ENCODE results near the gene CHMP4B. TPM values are rescaled to one million over a fixed set of nuclear protein-coding genes. Genes with fewer than 3 reads are reported as not detected.

CHMP4B gene
- total RNA-seq, 1 experiment from 2014 or later, result 72.5 TPM

DNA sequence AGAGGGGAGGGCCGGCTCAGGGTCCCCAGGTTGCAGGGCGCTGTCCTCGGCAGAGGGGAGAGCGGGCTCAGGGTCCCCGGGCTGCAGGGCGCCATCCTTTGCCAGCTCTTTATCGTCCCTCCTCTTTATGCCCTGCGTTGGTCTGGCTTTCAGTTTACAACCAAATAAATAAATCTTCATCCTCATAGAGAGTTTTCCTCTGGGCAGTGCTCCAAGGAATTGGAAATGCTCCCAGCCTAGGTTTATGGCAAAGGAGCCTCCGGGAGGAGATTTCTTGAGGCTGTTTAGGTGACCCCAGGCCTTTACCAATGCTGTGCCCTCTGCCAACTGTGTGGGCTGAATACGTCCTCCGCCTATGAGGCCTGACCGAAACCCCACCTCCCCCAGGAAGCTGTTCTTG lies 60.2 kb downstream of the CHMP4B start:
- Mint-ChIP-seq H3K27ac (no peak overlapping the region), H3K36me3 (no peaks in the 10 kb centered on the region), H3K9me3 (no peaks in the 10 kb centered on the region), H3K4me1 (peaks cover 15% of the 10 kb centered on the region), H3K27me3 (ENCODE audit: low read depth) (no peaks in the 10 kb centered on the region), H3K4me3 (no peak overlapping the region)
- POLR2A ChIA-PET, result no interaction called here
- no peak for DNase-seq (ENCODE audit: low spot score)
- CTCF ChIA-PET, result interaction anchor here (0.7 to 1.4 kb wide), 3 partner anchors 8 to 205 kb away, joined by 3 to 5 read pairs (median 3); no protein-coding TSS in a partner anchor
- TF ChIP-seq TP53 (CRISPR knock-in tag; IDR thresholded peaks at IDR 0.05) (no peak), SMAD3 (CRISPR knock-in tag; IDR thresholded peaks at IDR 0.05; ENCODE audit: borderline replicate concordance) (no peak), ZNF425 (CRISPR knock-in tag; conservative IDR thresholded peaks at IDR 0.05) (no peak), CBFB (CRISPR knock-in tag; IDR thresholded peaks at IDR 0.05; ENCODE audit: low read depth) (no peak), FOXK1 (CRISPR knock-in tag; IDR thresholded peaks at IDR 0.05) (no peak), ELF4 (CRISPR knock-in tag; IDR thresholded peaks at IDR 0.05; ENCODE audit: low read depth) (no peak), NR3C1 (CRISPR knock-in tag; conservative IDR thresholded peaks at IDR 0.05; ENCODE audit: low read depth) (no peak), ZBTB21 (CRISPR knock-in tag; IDR thresholded peaks at IDR 0.05; ENCODE audit: borderline replicate concordance) (no peak), ZNF532 (CRISPR knock-in tag; IDR thresholded peaks at IDR 0.05; ENCODE audit: borderline replicate concordance) (no peak), E2F1 (CRISPR knock-in tag; IDR thresholded peaks at IDR 0.05) (no peak), PRDM15 (CRISPR knock-in tag; IDR thresholded peaks at IDR 0.05) (no peak), CDX4 (CRISPR knock-in tag; IDR thresholded peaks at IDR 0.05; ENCODE audit: borderline replicate concordance) (no peak)
- TF ChIP-seq, protein P1, sequence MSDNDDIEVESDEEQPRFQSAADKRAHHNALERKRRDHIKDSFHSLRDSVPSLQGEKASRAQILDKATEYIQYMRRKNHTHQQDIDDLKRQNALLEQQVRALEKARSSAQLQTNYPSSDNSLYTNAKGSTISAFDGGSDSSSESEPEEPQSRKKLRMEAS (CRISPR knock-in tag; IDR thresholded peaks at IDR 0.05), result no peak
- TF ChIP-seq, protein P2, sequence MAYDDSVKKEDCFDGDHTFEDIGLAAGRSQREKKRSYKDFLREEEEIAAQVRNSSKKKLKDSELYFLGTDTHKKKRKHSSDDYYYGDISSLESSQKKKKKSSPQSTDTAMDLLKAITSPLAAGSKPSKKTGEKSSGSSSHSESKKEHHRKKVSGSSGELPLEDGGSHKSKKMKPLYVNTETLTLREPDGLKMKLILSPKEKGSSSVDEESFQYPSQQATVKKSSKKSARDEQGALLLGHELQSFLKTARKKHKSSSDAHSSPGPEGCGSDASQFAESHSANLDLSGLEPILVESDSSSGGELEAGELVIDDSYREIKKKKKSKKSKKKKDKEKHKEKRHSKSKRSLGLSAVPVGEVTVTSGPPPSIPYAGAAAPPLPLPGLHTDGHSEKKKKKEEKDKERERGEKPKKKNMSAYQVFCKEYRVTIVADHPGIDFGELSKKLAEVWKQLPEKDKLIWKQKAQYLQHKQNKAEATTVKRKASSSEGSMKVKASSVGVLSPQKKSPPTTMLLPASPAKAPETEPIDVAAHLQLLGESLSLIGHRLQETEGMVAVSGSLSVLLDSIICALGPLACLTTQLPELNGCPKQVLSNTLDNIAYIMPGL (CRISPR knock-in tag; IDR thresholded peaks at IDR 0.05), result no peak
- TF ChIP-seq, protein P3, sequence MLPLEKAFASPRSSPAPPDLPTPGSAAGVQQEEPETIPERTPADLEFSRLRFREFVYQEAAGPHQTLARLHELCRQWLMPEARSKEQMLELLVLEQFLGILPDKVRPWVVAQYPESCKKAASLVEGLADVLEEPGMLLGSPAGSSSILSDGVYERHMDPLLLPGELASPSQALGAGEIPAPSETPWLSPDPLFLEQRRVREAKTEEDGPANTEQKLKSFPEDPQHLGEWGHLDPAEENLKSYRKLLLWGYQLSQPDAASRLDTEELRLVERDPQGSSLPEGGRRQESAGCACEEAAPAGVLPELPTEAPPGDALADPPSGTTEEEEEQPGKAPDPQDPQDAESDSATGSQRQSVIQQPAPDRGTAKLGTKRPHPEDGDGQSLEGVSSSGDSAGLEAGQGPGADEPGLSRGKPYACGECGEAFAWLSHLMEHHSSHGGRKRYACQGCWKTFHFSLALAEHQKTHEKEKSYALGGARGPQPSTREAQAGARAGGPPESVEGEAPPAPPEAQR (CRISPR knock-in tag; IDR thresholded peaks at IDR 0.05), result no peak
- TF ChIP-seq, protein P4, sequence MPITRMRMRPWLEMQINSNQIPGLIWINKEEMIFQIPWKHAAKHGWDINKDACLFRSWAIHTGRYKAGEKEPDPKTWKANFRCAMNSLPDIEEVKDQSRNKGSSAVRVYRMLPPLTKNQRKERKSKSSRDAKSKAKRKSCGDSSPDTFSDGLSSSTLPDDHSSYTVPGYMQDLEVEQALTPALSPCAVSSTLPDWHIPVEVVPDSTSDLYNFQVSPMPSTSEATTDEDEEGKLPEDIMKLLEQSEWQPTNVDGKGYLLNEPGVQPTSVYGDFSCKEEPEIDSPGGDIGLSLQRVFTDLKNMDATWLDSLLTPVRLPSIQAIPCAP (CRISPR knock-in tag; IDR thresholded peaks at IDR 0.05), result no peak
- TF ChIP-seq, protein P5, sequence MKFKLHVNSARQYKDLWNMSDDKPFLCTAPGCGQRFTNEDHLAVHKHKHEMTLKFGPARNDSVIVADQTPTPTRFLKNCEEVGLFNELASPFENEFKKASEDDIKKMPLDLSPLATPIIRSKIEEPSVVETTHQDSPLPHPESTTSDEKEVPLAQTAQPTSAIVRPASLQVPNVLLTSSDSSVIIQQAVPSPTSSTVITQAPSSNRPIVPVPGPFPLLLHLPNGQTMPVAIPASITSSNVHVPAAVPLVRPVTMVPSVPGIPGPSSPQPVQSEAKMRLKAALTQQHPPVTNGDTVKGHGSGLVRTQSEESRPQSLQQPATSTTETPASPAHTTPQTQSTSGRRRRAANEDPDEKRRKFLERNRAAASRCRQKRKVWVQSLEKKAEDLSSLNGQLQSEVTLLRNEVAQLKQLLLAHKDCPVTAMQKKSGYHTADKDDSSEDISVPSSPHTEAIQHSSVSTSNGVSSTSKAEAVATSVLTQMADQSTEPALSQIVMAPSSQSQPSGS (CRISPR knock-in tag; IDR thresholded peaks at IDR 0.05; ENCODE audit: borderline replicate concordance, low read depth), result no peak
- ATAC-seq, result no peak
